Measurements from ENCODE around the gene ZSWIM1.
A peak's percentile ranks its signal among the peaks of the same experiment; 100 is the strongest.

The ZSWIM1 gene

GRCh38 chr20:45880988-45881788, at the start of gene ZSWIM1:
Gene ZSWIM1, plus strand, starts transcription at chr20:45881227. Its CDS starts 1,366 bp downstream, at chr20:45882593.
- peak; percentile 92 to 97 for DNase-seq (ENCODE audit: low read depth in 2 of 2, low spot score in 1 of 2)

DNA sequence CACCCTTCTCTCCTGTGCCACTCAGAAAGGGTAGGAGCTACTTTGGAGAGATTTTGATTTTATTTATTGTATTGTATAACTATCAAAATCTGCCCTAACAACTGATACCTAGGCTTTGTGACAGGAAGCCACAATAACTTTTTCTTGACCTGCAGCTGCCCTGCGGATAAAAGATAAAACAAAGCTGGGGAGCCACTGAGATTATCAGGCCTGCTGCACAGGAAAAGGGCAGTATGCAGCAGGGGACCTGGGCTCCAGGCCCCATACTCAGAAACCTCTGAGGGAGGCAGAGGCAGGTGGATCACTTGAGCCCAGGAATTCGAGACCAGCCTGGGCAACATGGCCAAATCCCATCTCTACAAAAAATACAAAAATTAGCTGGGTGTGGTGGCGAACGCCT, 48.4 kb upstream of the ZSWIM1 start:
- no peak for DNase-seq (ENCODE audit: low read depth in 2 of 2, low spot score in 1 of 2)

GRCh38 chr20:45833030-45833882, 47.8 kb upstream of the ZSWIM1 start, which contains the start of gene SNX21:
Gene SNX21, plus strand, starts transcription at chr20:45833799. Its CDS starts 121 bp downstream, at chr20:45833920.
- no peak for DNase-seq (ENCODE audit: low read depth in 2 of 2, low spot score in 1 of 2)

DNA sequence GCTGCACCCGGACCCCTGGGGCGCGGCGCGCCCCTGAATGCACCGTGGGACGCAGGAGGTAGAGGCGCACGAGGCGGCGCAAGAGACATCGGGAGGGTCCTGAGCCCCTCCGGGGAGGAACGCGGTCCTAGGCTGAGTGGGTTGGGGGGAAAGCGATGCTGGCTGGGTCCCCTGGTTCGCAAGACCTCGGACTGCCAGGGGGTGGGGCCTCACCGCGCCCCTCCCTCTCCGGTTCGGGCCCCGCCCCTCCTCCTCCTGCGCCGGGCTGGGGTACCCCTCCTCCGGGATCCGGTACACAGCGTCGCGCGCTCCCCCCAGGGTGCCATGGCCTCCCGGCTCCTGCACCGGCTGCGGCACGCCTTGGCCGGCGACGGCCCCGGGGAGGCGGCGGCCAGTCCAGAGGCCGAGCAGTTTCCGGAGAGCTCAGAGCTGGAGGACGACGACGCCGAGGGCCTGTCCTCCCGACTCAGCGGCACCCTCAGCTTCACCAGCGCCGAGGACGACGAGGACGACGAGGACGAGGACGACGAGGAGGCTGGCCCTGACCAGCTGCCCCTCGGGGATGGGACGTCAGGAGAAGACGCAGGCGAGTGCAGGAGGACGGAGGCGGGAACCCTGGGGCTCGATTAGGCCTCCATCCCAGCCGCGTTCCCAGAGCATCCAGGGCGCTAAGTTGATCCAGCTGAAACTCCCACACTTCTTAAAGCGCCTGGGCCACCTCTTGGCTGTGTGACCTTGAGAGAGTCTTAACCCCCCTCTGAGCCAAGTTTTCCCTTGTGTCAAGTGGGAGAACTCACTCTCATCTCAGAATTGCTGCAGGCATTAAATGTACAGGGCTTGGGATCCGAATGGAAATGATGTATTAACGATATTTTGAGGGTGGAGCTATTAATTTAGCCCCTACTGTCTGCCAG, 46.9 kb upstream of the ZSWIM1 start:
- DNase-seq (ENCODE audit: low read depth in 2 of 2, low spot score in 1 of 2): no peak

GRCh38 chr20:45834797-45835161, 46.2 kb upstream of the ZSWIM1 start:
- no peak for DNase-seq (ENCODE audit: low read depth in 2 of 2, low spot score in 1 of 2)

DNA sequence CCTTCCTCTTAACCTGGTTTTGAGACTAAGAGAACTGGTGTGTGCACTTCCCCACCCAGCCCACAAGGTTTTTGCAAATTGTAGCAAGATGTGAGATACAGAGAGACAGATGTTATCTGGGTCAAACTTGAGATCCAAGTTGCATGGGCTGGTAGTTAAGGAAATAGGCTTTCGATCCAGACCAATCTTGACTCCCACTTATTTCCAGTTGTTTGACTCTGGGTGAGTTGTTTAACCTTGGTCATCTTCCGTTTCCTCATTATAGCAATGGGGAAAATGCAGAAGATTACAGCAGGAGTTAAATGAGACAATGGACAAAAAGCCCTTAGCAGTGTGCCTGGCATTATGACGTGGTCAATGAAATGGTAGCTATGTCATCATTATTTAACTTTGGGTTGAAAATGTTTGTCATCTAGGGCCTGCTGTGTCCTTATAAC, 45.7 kb upstream of the ZSWIM1 start:
- DNase-seq (ENCODE audit: low read depth in 2 of 2, low spot score in 1 of 2): no peak

GRCh38 chr20:45835825-45836224, 45.2 kb upstream of the ZSWIM1 start:
- DNase-seq (ENCODE audit: low read depth in 2 of 2, low spot score in 1 of 2): no peak

- DNase-seq (ENCODE audit: low read depth in 2 of 2, low spot score in 1 of 2): no peak
Measured at GRCh38 chr20:45836841-45837240, 44.2 kb upstream of the ZSWIM1 start.

- DNase-seq (ENCODE audit: low read depth in 2 of 2, low spot score in 1 of 2): no peak
Measured at GRCh38 chr20:45840700-45841198, 40.3 kb upstream of the ZSWIM1 start.

- DNase-seq (ENCODE audit: low read depth in 2 of 2, low spot score in 1 of 2): no peak
Measured at GRCh38 chr20:45841407-45842129, 39.5 kb upstream of the ZSWIM1 start.

- no peak for DNase-seq (ENCODE audit: low read depth in 2 of 2, low spot score in 1 of 2)
Measured at GRCh38 chr20:45842169-45842812, 38.7 kb upstream of the ZSWIM1 start.

DNA sequence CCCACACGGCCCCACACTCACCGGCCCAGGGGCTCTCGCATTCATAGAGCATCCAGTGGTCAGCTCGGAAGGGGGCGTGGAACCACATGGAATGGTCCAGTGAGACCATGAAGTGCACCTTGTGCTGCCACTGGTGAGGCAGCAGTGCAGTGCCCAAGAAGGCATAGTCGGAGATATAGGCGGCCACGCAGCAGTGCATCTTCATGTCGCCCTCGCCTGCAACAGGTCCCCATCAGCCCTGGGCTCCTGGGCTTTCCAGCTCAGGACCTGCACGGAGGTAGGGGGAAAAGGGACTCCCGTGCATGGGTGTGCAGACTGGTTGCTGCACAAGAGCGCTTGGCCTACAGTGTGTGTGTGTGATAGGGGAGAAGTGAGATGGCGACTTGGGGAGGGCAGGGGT, 37.5 kb upstream of the ZSWIM1 start:
- no peak for DNase-seq (ENCODE audit: low read depth in 2 of 2, low spot score in 1 of 2)

DNA sequence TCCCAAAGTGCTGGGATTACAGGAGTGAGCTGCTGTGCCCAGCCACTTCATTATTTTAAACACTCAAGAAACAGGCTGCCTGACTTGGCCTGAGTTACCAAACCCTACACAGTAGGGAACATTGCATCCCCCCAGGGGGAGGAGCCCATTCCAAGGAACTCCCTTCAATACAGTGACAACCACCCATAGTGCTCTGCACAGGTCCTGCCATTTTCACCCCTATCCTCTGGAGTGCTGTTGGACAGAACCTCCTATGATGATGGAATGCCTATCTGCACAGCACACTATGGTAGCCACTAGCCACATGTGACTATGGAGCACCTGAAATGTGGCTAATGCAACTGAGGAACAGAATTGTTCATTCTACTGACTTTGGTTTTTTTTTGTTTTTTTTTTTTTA, 35.6 kb upstream of the ZSWIM1 start:
- DNase-seq (ENCODE audit: low read depth in 2 of 2, low spot score in 1 of 2): no peak

- DNase-seq (ENCODE audit: low read depth in 2 of 2, low spot score in 1 of 2): no peak
Measured at GRCh38 chr20:45848421-45848820, 32.6 kb upstream of the ZSWIM1 start.

DNA sequence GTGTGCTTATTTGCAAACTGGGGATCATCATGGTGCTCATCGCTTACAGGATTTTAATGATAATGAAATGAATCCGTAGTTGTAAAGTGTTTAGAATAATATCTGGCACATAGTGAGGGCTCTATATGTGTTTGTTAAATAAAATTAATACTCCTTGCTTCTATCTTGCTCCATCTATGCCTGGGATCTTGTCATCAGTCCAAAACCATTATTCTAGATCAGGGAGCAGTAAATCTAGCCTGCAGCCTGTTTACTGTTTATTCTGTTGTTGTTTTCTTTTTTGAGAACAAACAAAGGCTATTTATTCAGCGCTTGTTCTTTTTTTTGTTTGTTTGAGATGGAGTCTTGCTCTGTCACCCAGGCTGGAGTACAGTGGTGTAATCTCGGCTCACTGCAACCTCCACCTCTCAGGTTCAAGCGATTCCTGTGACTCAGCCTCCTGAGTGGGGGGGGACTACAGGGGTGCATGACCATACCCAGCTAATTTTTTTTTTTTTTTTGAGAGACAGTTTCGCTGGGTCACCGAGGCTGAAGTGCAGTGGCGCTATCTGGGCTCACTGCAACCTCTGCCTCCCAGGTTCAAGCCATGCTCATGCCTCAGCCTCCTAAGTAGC, 32.0 kb upstream of the ZSWIM1 start:
- no peak for DNase-seq (ENCODE audit: low read depth in 2 of 2, low spot score in 1 of 2)

DNA sequence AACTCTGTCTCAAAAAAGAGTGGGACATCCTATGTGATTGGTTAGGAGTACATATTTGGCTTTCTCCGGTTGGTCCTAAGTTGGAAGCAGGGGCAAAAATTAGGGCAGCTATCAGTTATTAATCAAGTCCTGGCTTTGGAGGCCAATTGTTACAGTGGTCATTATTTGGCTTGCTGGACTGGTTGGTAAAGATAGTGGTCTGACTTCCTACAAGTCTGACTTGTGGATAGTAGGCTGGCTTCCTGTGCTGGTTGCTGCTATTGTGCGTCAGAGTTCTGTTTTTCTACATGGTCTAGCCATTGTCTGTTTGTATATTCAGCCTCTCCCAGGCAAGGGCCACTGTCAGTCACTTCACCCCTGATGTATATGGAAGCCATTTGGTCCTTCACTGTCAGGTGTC, 30.8 kb upstream of the ZSWIM1 start:
- no peak for DNase-seq (ENCODE audit: low read depth in 2 of 2, low spot score in 1 of 2)

GRCh38 chr20:45850926-45851325, 30.1 kb upstream of the ZSWIM1 start:
- DNase-seq (ENCODE audit: low read depth in 2 of 2, low spot score in 1 of 2): no peak

- DNase-seq (ENCODE audit: low read depth in 2 of 2, low spot score in 1 of 2): no peak
Measured at GRCh38 chr20:45851501-45851900, 29.5 kb upstream of the ZSWIM1 start.

- DNase-seq (ENCODE audit: low read depth in 2 of 2, low spot score in 1 of 2): no peak
Measured at GRCh38 chr20:45852326-45852725, 28.7 kb upstream of the ZSWIM1 start.

Data from stimulated activated CD8-positive, alpha-beta memory T cell treated with anti-CD3 and anti-CD28 coated beads, Interleukin-4, amount 100 ng/mL, for 1 hour (primary cell).